Liver (tissue), 9 donors: ENCODE results near the gene TMPRSS3. TPM values are rescaled to one million over a fixed set of nuclear protein-coding genes. Genes with fewer than 3 reads are reported as not detected.

Experiments
- DNase-seq: peaks from one replicate; pipeline ENCODE4 v3.0.0-alpha.2; 2017; ENCODE audit warnings: low spot score
- H3K27ac ChIP-seq, 2 donors: one replicate each; pipeline ENCODE4 v1.7.0; 2013; ENCODE audit warnings: inconsistent platforms in 2 of 2, low read length in 2 of 2, control low read depth in 1 of 2, low read depth in 1 of 2, mild to moderate bottlenecking in 1 of 2
- H3K27me3 ChIP-seq, 4 donors: one replicate each; pipeline versions ENCODE4 v1.6.1 to v1.7.0; 2013; ENCODE audit warnings: low read length in 3 of 4, inconsistent platforms in 1 of 4, mild to moderate bottlenecking in 1 of 4, moderate library complexity in 1 of 4; ENCODE audit not compliant: control insufficient read depth in 4 of 4, insufficient read depth in 4 of 4
- H3K36me3 ChIP-seq, 4 donors: one replicate each; pipeline versions ENCODE4 v1.6.1 to v1.7.0; 2013; ENCODE audit warnings: low read length in 3 of 4, mild to moderate bottlenecking in 3 of 4, low read depth in 1 of 4, moderate library complexity in 1 of 4; ENCODE audit not compliant: control insufficient read depth in 4 of 4, insufficient read depth in 3 of 4
- H3K4me1 ChIP-seq, 4 donors: one replicate each; pipeline versions ENCODE4 v1.6.1 to v1.7.0; 2013; ENCODE audit warnings: low read length in 3 of 4, mild to moderate bottlenecking in 3 of 4, moderate library complexity in 1 of 4; ENCODE audit not compliant: control insufficient read depth in 4 of 4, insufficient read depth in 4 of 4
- H3K4me3 ChIP-seq, 3 donors: one replicate each; pipeline versions ENCODE4 v1.6.1 to v1.7.0; 2013; ENCODE audit warnings: low read length in 3 of 3, control low read depth in 1 of 3, low read depth in 1 of 3, mild to moderate bottlenecking in 1 of 3
- H3K9ac ChIP-seq, 2 donors: one replicate each; pipeline ENCODE4 v1.7.0; 2013; ENCODE audit warnings: low read length in 2 of 2, mild to moderate bottlenecking in 2 of 2, moderate library complexity in 2 of 2, control low read depth in 1 of 2, low read depth in 1 of 2
- H3K9me3 ChIP-seq, 4 donors: one replicate each; pipeline versions ENCODE4 v1.6.1 to v1.7.0; 2013; ENCODE audit warnings: low read length in 3 of 4; ENCODE audit not compliant: control insufficient read depth in 4 of 4
- EGR1 ChIP-seq, 2 donors: IDR thresholded peaks; 2 replicates each; pipeline ENCODE4 v1.6.1; 2016 to 2018; ENCODE audit warnings: antibody characterized with exemption in 2 of 2, low read depth in 2 of 2
- FOXA1 ChIP-seq: IDR thresholded peaks from 2 replicates; pipeline ENCODE4 v1.6.1; 2016; ENCODE audit warnings: antibody characterized with exemption
- HNF4A ChIP-seq, 2 donors: conservative IDR thresholded peaks; 2 replicates each; pipeline ENCODE4 v1.6.1; 2016; ENCODE audit warnings: antibody characterized with exemption in 2 of 2, mild to moderate bottlenecking in 2 of 2
- JUND ChIP-seq, 2 donors: IDR thresholded peaks; 2 replicates each; pipeline ENCODE4 v1.6.1; 2016; ENCODE audit warnings: antibody characterized with exemption in 2 of 2
- MAX ChIP-seq: IDR thresholded peaks from 2 replicates; pipeline ENCODE4 v1.6.1; 2016; ENCODE audit warnings: antibody characterized with exemption
- NR2F2 ChIP-seq: IDR thresholded peaks from 2 replicates; pipeline ENCODE4 v1.6.1; 2016; ENCODE audit warnings: antibody characterized with exemption
- RAD21 ChIP-seq, 2 donors: IDR thresholded peaks; 2 replicates each; pipeline ENCODE4 v1.6.1; 2016; ENCODE audit warnings: antibody characterized with exemption in 2 of 2, mild to moderate bottlenecking in 2 of 2
- RXRA ChIP-seq, 2 donors: IDR thresholded peaks; 2 replicates each; pipeline ENCODE4 v1.6.1; 2017 to 2018; ENCODE audit warnings: antibody characterized with exemption in 2 of 2, mild to moderate bottlenecking in 1 of 2
- TAF1 ChIP-seq: conservative IDR thresholded peaks from 2 replicates; pipeline ENCODE4 v1.6.1; 2016; ENCODE audit warnings: antibody characterized with exemption, mild to moderate bottlenecking
- YY1 ChIP-seq: IDR thresholded peaks from 2 replicates; pipeline ENCODE4 v1.6.1; 2016; ENCODE audit warnings: antibody characterized with exemption, mild to moderate bottlenecking
- WGBS: extraction: QIAGEN DNeasy Blood & Tissue Kit; methylation state at CpG from one replicate; pipeline ENCODE4 v1.1.7; 2013; 5-methylcytosine and 5-hydroxymethylcytosine counted together
- polyA plus RNA-seq, 2 donors: library from polyadenylated mRNA; stranded (reverse) in 1 of 2; unstranded in 1 of 2; fragments of 200-250 nt in 1 of 2; fragments of >200 nt in 1 of 2; fragmentation: Nextera tagmentation in 1 of 2; extraction: Ambion mirVana in 1 of 2; gene quantifications; one replicate each; pipeline versions ENCODE4 v1.2.1 to v1.2.3, GENCODE V29; 2013 to 2015
- total RNA-seq, 2 donors: library from RNA; depleted of rRNA; stranded (reverse); fragments of >200 nt; gene quantifications; one replicate each; pipeline ENCODE4 v1.2.3, GENCODE V29; 2014
- TF ChIP-seq, protein P1 (sequence below): fragments of 150-350 bp; IDR thresholded peaks from 2 replicates; pipeline ENCODE4 v1.5.1; 2017; ENCODE audit warnings: improper control_type of control experiment, low read depth, low read length; ENCODE audit not compliant: missing input control
- donor health status: healthy.
- donor health status: healthy.
- donor health status: healthy.
- donor health status: healthy.
- donor health status: healthy.

The TMPRSS3 gene
- total and polyA plus RNA-seq, 4 donors = 0.25 to 0.50 TPM; not detected in 2

DNA sequence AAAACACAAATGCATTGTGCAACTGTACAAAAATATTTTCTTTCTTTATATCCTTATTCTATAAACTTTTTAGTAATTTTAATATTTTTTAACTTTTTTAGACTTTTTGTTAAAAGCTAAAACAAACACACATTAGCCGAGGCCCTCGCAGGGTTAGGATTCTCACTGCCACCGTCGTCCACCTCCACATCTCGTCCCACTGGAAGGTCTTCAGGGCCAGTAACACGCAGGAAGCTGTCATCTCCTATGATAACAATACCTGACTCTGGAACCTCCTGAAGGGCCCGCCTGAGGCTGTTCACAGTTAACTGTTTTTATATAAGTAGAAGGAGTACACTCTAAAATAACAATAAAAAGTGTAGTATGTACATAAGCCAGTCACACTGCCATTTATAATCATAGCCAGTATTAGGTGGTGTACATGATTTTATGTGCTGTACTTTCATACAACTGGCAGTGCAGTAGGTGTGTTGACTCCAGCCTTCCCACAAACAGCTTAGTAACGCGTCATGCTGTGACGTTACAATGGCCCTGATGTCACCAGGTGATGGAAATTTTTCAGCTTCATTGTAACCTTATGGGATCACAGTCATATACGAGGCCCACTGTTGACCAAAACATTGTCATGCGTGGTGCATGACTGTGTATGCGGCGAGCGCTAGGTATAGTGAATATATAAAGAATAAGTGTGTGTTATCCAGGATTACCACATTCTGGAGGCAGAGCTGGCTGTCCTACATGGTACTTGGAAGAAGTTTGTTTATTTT is 53.9 kb downstream of the TMPRSS3 start:
- no peaks in the 10 kb centered on the region for H3K27me3 ChIP-seq
- H3K4me1 ChIP-seq = peaks cover 0 to 5% (median 0%) of the 10 kb centered on the region in 4 donors
- no peak overlapping the region for H3K9ac ChIP-seq
- WGBS = 93% methylated on average over 15 of the region's 15 CpGs
- no peak overlapping the region for H3K27ac ChIP-seq
- H3K9me3 ChIP-seq = no peaks in the 10 kb centered on the region
- no peak for TF ChIP-seq JUND (IDR thresholded peaks at IDR 0.05)
- TF ChIP-seq MAX = no peak
- no peak for TF ChIP-seq HNF4A (conservative IDR thresholded peaks at IDR 0.05)
- TF ChIP-seq FOXA1 = no peak
- no peak for TF ChIP-seq EGR1 (IDR thresholded peaks at IDR 0.05; ENCODE audit: low read depth in 2 of 2)
- TF ChIP-seq, protein P1, sequence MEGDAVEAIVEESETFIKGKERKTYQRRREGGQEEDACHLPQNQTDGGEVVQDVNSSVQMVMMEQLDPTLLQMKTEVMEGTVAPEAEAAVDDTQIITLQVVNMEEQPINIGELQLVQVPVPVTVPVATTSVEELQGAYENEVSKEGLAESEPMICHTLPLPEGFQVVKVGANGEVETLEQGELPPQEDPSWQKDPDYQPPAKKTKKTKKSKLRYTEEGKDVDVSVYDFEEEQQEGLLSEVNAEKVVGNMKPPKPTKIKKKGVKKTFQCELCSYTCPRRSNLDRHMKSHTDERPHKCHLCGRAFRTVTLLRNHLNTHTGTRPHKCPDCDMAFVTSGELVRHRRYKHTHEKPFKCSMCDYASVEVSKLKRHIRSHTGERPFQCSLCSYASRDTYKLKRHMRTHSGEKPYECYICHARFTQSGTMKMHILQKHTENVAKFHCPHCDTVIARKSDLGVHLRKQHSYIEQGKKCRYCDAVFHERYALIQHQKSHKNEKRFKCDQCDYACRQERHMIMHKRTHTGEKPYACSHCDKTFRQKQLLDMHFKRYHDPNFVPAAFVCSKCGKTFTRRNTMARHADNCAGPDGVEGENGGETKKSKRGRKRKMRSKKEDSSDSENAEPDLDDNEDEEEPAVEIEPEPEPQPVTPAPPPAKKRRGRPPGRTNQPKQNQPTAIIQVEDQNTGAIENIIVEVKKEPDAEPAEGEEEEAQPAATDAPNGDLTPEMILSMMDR = no peak
- TF ChIP-seq TAF1 = no peak
- no peak for TF ChIP-seq RAD21 (IDR thresholded peaks at IDR 0.05)
- no peak for TF ChIP-seq YY1
- no peak for TF ChIP-seq RXRA (IDR thresholded peaks at IDR 0.05)
- TF ChIP-seq NR2F2 = no peak
- DNase-seq = peak; percentile 9
- no peak overlapping the region for H3K4me3 ChIP-seq
- H3K36me3 ChIP-seq = no peaks in the 10 kb centered on the region

- Histone ChIP-seq H3K4me1 (peaks cover 0 to 5% (median 0%) of the 10 kb centered on the region in 4 donors), H3K9me3 (no peaks in the 10 kb centered on the region), H3K4me3 (no peak overlapping the region), H3K27ac (no peak overlapping the region), H3K9ac (no peak overlapping the region), H3K36me3 (no peaks in the 10 kb centered on the region), H3K27me3 (no peaks in the 10 kb centered on the region)
- WGBS = 88% methylated on average over 24 of the region's 24 CpGs
- no peak for TF ChIP-seq NR2F2
- TF ChIP-seq, protein P1 = no peak
- peak; percentile 27 for DNase-seq
These were observed 55.4 kb downstream of the TMPRSS3 start for GRCh38 chr21:42340187-42341050.
